Stimulated activated CD8-positive, alpha-beta memory T cell treated with anti-CD3 and anti-CD28 coated beads, Interleukin-4, amount 100 ng/mL, for 48 hours (primary cell): ENCODE results near the gene SAMD10.
"Not testable (repeated sequence)": the region's sequence is repeated elsewhere in the genome, so short reads cannot be mapped to it uniquely, and the experiment has no call there.

Experiments used
- DNase-seq: peaks from one replicate; pipeline ENCODE4 v3.0.0-alpha.2; 2020

Gene SAMD10

GRCh38 chr20:63940071-63940471 is 39.4 kb downstream of the SAMD10 start:
- DNase-seq, result no peak

- no peak for DNase-seq
Observed at GRCh38 chr20:63939061-63939935, 40.1 kb downstream of the SAMD10 start.

GRCh38 chr20:63937596-63937995 is 41.8 kb downstream of the SAMD10 start:
- no peak for DNase-seq

- DNase-seq, result no peak
Observed at GRCh38 chr20:63935447-63935846, 44.0 kb downstream of the SAMD10 start.

GRCh38 chr20:63934271-63935068 is 45.0 kb downstream of the SAMD10 start:
- DNase-seq, result no peak

- no peak for DNase-seq
Observed at GRCh38 chr20:63933646-63934045, 45.8 kb downstream of the SAMD10 start.

- no peak for DNase-seq
Observed at GRCh38 chr20:63932606-63933160, 46.8 kb downstream of the SAMD10 start.

GRCh38 chr20:63931735-63932134 is 47.7 kb downstream of the SAMD10 start:
- DNase-seq, result no peak

- DNase-seq, result no peak
Observed at GRCh38 chr20:63930971-63931553, 48.4 kb downstream of the SAMD10 start.

- not testable (repeated sequence) for DNase-seq
Observed at GRCh38 chr20:63929473-63929883, 50.0 kb downstream of the SAMD10 start.

- DNase-seq, result no peak
Observed at GRCh38 chr20:63929071-63929470, 50.4 kb downstream of the SAMD10 start.

- no peak for DNase-seq
Observed at GRCh38 chr20:63926298-63926697, 53.1 kb downstream of the SAMD10 start.

GRCh38 chr20:63924241-63924640 is 55.2 kb downstream of the SAMD10 start:
- no peak for DNase-seq
